HG02610 (cell line): ENCODE results near the gene RND1.
"Not testable (repeated sequence)": the region's sequence is repeated elsewhere in the genome, so short reads cannot be mapped to it uniquely, and the experiment has no call there.

ENCODE experiments used
- ATAC-seq: cut with Tn5 transposase; IDR thresholded peaks from one replicate; pipeline ENCODE4 v1.9.1; 2021; ENCODE audit warnings: mild to moderate bottlenecking, moderate library complexity; ENCODE audit not compliant: unreplicated experiment

Gene RND1

GRCh38 chr12:48865281-48866051 lies at the start of gene RND1:
TSS of gene RND1 (minus strand) at chr12:48865870. CDS start at chr12:48865767, 103 bp downstream.
- peak; percentile 95 for ATAC-seq

- ATAC-seq = no peak
Measured at GRCh38 chr12:48910196-48910595, 44.5 kb upstream of the RND1 start.

DNA sequence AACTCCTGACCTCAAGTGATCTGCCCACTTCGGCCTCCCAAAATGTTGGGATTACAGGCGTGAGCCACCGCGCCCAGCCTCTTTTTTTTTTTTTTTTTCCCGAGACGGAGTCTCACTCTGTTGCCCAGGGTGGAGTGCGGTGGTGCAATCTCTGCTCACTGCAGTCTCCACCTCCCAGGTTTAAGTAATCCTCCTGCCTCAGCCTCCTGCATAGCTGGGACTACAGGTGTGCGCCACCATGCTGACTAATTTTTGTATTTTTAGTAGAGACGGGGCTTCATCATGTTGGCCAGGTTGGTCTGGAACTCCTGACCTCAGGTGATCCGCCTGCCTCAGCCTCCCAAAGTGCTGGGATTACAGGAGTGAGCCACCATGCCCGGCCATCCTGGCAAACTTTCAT lies 44.0 kb upstream of the RND1 start:
- ATAC-seq = not testable (repeated sequence)

GRCh38 chr12:48907245-48907644 lies 41.6 kb upstream of the RND1 start:
- no peak for ATAC-seq

GRCh38 chr12:48903982-48904411 lies 38.3 kb upstream of the RND1 start:
- peak; percentile 88 for ATAC-seq

- no peak for ATAC-seq
Measured at GRCh38 chr12:48903363-48903981, 37.8 kb upstream of the RND1 start.

- peak; percentile 51 for ATAC-seq
Measured at GRCh38 chr12:48901278-48901677, 35.6 kb upstream of the RND1 start.

DNA sequence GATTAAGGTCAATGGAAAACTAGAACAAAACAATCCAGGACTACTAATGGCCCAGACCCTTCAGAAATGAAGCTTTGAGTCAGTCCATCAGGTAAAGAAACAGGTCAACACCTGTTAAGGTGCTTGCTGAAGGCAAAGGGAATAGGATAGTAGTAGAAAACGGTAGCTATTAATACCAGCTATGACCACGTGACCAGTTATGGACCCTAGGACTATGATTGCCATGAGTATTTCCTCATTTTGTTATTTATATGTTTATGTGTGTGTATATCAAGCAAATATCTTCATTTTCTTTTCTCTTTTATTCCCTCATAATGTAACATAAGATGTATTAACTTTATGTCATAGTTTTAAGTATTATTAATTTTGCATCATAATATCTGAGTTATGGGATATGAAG lies 34.0 kb upstream of the RND1 start:
- ATAC-seq = no peak

DNA sequence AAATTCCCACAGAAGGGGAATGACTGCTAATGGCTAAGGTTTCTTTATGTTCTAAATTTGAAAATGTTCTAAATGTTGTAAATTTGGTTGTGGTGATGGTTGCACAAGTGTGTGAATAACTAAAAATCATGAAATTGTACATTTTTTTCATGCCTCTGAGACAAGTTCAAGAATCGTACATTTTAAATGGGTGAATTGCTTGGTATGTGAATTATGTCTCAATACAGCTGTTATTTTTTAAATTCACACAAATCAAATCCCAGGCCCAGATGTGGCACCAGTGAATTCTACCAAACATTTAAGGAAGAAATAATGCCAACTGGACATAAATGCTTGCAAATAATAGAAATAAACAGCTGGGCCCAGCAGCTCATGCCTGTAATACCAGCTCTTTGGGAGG lies 28.6 kb upstream of the RND1 start:
- ATAC-seq = no peak

DNA sequence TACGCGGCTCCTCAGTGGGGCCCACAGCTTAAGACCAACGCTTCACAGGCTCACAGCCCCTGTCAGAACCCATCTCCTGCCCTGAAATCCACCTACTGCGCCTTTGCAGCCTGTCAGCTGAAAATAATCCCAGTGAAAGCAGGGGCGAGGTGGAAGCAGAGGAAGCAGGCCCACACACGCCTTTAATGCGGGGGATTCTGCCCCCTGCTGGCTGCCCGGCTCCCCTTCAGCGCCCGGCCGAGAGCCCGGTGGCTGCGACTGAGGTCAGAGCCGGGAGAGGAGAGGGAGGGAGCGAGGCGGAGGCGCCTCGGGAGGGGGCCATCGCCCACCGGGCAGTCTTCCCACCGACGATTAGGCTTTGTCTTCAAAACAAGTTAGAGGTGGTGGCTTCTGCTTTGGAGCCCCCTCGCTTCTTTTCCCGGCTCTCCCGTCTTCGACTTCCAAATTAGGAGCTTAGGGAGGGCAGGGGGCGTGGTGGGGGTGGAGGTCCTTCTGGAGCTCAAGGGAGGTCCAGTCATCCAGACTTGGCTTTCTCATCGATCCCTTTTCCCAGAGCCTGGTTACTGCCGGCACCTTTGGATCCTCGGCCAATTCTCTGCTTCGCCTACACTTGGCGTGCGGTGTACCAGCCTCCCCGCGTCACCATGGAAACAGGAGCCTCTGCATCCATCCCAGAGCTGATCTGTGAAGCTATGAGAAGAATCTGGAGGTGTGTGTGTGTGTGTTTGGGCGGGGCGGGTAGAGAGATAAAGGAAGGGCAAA lies 25.2 kb upstream of the RND1 start:
- peak; percentile 75 for ATAC-seq

DNA sequence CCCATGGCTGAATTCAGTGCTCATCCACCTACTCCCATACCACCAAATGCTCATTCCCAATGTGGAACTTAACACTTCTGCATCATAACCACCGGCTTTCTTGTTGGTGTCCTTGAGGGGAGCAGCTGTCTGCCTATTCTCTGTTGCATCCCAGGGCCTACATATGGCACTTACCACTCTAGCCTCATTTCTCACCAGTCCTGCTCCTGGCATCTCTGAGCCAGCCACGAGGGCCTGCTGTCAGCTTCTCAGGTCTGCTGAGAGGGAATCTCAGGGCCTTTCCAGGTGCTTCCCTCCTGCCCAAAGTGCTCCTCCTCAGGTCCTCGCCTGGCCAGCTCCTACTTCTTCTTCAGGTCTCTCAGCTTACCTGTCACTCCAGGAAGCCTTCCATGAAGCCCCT lies 24.0 kb upstream of the RND1 start:
- ATAC-seq = no peak

GRCh38 chr12:48883305-48884161 lies 17.9 kb upstream of the RND1 start:
- no peak for ATAC-seq

GRCh38 chr12:48882972-48883304 lies 17.3 kb upstream of the RND1 start:
- no peak for ATAC-seq

- ATAC-seq = no peak
Measured at GRCh38 chr12:48882315-48882687, 16.6 kb upstream of the RND1 start.

- ATAC-seq = no peak
Measured at GRCh38 chr12:48881686-48882314, 16.1 kb upstream of the RND1 start.

- no peak for ATAC-seq
Measured at GRCh38 chr12:48880647-48881046, 15.0 kb upstream of the RND1 start.

GRCh38 chr12:48878548-48878947 lies 12.9 kb upstream of the RND1 start:
- ATAC-seq = no peak

- no peak for ATAC-seq
Measured at GRCh38 chr12:48875944-48876515, 10.4 kb upstream of the RND1 start.

DNA sequence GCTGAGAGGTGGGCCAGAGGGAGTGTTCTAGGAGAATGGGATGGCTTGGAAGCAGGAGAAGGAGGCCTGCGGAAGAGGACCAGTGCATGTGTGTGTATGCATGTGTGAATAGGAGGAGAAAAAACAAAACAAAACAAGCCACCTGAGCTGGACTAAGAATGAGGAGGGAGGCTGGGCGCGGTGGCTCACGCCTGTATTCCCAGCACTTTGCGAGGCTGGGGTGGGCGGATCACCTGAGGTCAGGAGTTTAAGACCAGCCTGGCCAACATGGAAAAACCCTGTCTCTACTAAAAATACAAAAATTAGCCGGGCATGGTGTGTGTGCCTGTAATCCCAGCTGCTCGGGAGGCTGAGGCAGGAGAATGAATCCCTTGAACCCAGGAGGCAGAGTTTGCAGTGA lies 7.9 kb upstream of the RND1 start:
- ATAC-seq = not testable (repeated sequence)

- ATAC-seq = no peak
Measured at GRCh38 chr12:48873096-48873495, 7.4 kb upstream of the RND1 start.
